ENCODE data around the gene GAREM1. TPM values are rescaled to one million over a fixed set of nuclear protein-coding genes. Genes with fewer than 3 reads are reported as not detected.

The GAREM1 gene
- total and polyA plus RNA-seq, 2 experiments from 2014 or later = 6.9 to 7.1 TPM

- no peak overlapping the region for H3K4me3 ChIP-seq
- no peaks in the 10 kb centered on the region for H3K27me3 ChIP-seq
- peaks cover 4% of the 10 kb centered on the region for H4K20me1 ChIP-seq (ENCODE audit: insufficient read depth, poor library complexity, severe bottlenecking)
- no peak overlapping the region for H3K4me2 ChIP-seq
- no peak overlapping the region for H2AFZ ChIP-seq
- no peak for DNase-seq (ENCODE audit: low spot score)
- 91% methylated on average over 2 of the region's 2 CpGs for WGBS (ENCODE audit: low lambda C conversion rate, missing lambda C conversion rate)
- no peaks in the 10 kb centered on the region for H3K9me3 ChIP-seq (ENCODE audit: low read depth)
- no peaks in the 10 kb centered on the region for H3K4me1 ChIP-seq (ENCODE audit: insufficient read depth)
- TF ChIP-seq CTCF (IDR thresholded peaks at IDR 0.05; ENCODE audit: poor library complexity) (no peak), EZH2 (IDR thresholded peaks at IDR 0.05; ENCODE audit: borderline replicate concordance) (no peak), EZH2phosphoT487 (IDR thresholded peaks at IDR 0.05; ENCODE audit: low read depth, severe bottlenecking, unreplicated experiment) (no peak)
- H3K36me3 ChIP-seq (replicated peaks; ENCODE audit: insufficient read depth, low read depth) = no peaks in the 10 kb centered on the region
- no peak overlapping the region for H3K27ac ChIP-seq
- no peaks in the 10 kb centered on the region for H3K9me2 ChIP-seq (replicated peaks; ENCODE audit: insufficient read depth)
- H3K79me2 ChIP-seq = peaks cover 52% of the 10 kb centered on the region
Observed at GRCh38 chr18:32431753-32432152, 38.9 kb downstream of the GAREM1 start.

GRCh38 chr18:32429402-32429801, 41.3 kb downstream of the GAREM1 start:
- Histone ChIP-seq H2AFZ (no peak overlapping the region), H3K4me3 (no peak overlapping the region), H3K79me2 (peaks cover 48% of the 10 kb centered on the region), H4K20me1 (ENCODE audit: insufficient read depth, poor library complexity, severe bottlenecking) (no peaks in the 10 kb centered on the region), H3K9me3 (ENCODE audit: low read depth) (no peaks in the 10 kb centered on the region), H3K36me3 (replicated peaks; ENCODE audit: insufficient read depth, low read depth) (no peaks in the 10 kb centered on the region), H3K27me3 (no peaks in the 10 kb centered on the region), H3K27ac (no peak overlapping the region), H3K4me1 (ENCODE audit: insufficient read depth) (peaks cover 5% of the 10 kb centered on the region), H3K9me2 (replicated peaks; ENCODE audit: insufficient read depth) (no peaks in the 10 kb centered on the region), H3K4me2 (no peak overlapping the region)
- TF ChIP-seq CTCF (IDR thresholded peaks at IDR 0.05; ENCODE audit: poor library complexity) (no peak), EZH2 (IDR thresholded peaks at IDR 0.05; ENCODE audit: borderline replicate concordance) (no peak)
- 77% methylated on average over 3 of the region's 3 CpGs for WGBS (ENCODE audit: low lambda C conversion rate, missing lambda C conversion rate)
- DNase-seq (ENCODE audit: low spot score) = no peak

- Histone ChIP-seq H3K79me2 (peaks cover 38% of the 10 kb centered on the region), H3K9me3 (ENCODE audit: low read depth) (no peaks in the 10 kb centered on the region), H3K4me3 (no peak overlapping the region), H3K4me2 (no peak overlapping the region), H3K4me1 (ENCODE audit: insufficient read depth) (peaks cover 5% of the 10 kb centered on the region), H4K20me1 (ENCODE audit: insufficient read depth, poor library complexity, severe bottlenecking) (no peaks in the 10 kb centered on the region), H3K9me2 (replicated peaks; ENCODE audit: insufficient read depth) (no peaks in the 10 kb centered on the region), H3K27ac (no peak overlapping the region), H3K27me3 (no peaks in the 10 kb centered on the region), H3K36me3 (replicated peaks; ENCODE audit: insufficient read depth, low read depth) (no peaks in the 10 kb centered on the region), H2AFZ (no peak overlapping the region)
- no peak for DNase-seq (ENCODE audit: low spot score)
- TF ChIP-seq EZH2phosphoT487 (IDR thresholded peaks at IDR 0.05; ENCODE audit: low read depth, severe bottlenecking, unreplicated experiment) = no peak
- TF ChIP-seq CTCF (IDR thresholded peaks at IDR 0.05; ENCODE audit: poor library complexity) = no peak
- 56% methylated on average over 4 of the region's 4 CpGs for WGBS (ENCODE audit: low lambda C conversion rate, missing lambda C conversion rate)
Observed at GRCh38 chr18:32427084-32427900, 43.4 kb downstream of the GAREM1 start.
